RPMI7951 (cell line): ENCODE results near the gene STRADB. TPM values are rescaled to one million over a fixed set of nuclear protein-coding genes. Genes with fewer than 3 reads are reported as not detected.

Experiments
- total RNA-seq: library from RNA; depleted of rRNA; stranded (reverse); fragments of >200 nt; shearing (Covaris generic); gene quantifications from 2 replicates; pipeline ENCODE4 v1.2.3, GENCODE V29; 2014; rRNA removed

The STRADB gene
- total RNA-seq, 1 experiment from 2014 or later: 83.4 TPM

Other genes with a start within 250 kb of the STRADB start
- gene CASP8, start 191.2 kb upstream of the STRADB start, total RNA-seq: 43.4 and 45.3 TPM in 2 replicates
- gene FLACC1, start 94.4 kb upstream of the STRADB start, total RNA-seq: 1.3 and 1.5 TPM in 2 replicates
- 46.0 and 47.0 TPM in 2 replicates for gene TRAK2, start 282 bp upstream of the STRADB start, total RNA-seq
- 132 and 136 TPM in 2 replicates for gene TMEM237, start 191.8 kb downstream of the STRADB start, total RNA-seq
- gene MPP4, start 246.9 kb downstream of the STRADB start, total RNA-seq: 24.3 and 27.2 TPM in 2 replicates